Thoracic aorta (tissue), 2 donors: ENCODE measurements around the gene TTC1. TPM values are rescaled to one million over a fixed set of nuclear protein-coding genes. Genes with fewer than 3 reads are reported as not detected.

ENCODE experiments used
- ATAC-seq: fragments of 150-250 bp; one replicate; pipeline ENCODE4 v1.8.0; 2017; ENCODE audit warnings: low read depth; ENCODE audit not compliant: insufficient number of reproducible peaks, low FRiP score
- DNase-seq: peaks from one replicate; pipeline ENCODE4 v3.0.0-alpha.2; 2020; ENCODE audit warnings: low spot score
- H3K27ac ChIP-seq, 2 donors: fragments of 200-600 bp; sonication (generic); 1 replicate in 1 of 2; 2 replicates in 1 of 2; pipeline ENCODE4 v1.5.1; 2016; ENCODE audit warnings: mild to moderate bottlenecking in 2 of 2, moderate library complexity in 2 of 2
- H3K27me3 ChIP-seq: fragments of 200-600 bp; sonication (generic); replicated peaks from 2 replicates; pipeline ENCODE4 v1.6.0; 2016; ENCODE audit warnings: mild to moderate bottlenecking; ENCODE audit not compliant: insufficient read depth
- H3K36me3 ChIP-seq: fragments of 200-600 bp; sonication (generic); one replicate; pipeline ENCODE4 v1.5.1; 2016
- H3K4me1 ChIP-seq, 2 donors: fragments of 200-600 bp; sonication (generic); 1 replicate in 1 of 2; 2 replicates in 1 of 2; pipeline versions ENCODE4 v1.5.1 to v1.6.0; 2016; ENCODE audit warnings: low read depth in 2 of 2, mild to moderate bottlenecking in 1 of 2; ENCODE audit not compliant: control insufficient read depth in 1 of 2
- H3K4me3 ChIP-seq: fragments of 200-600 bp; sonication (generic); 2 replicates; pipeline ENCODE4 v1.5.1; 2016; ENCODE audit warnings: mild to moderate bottlenecking
- H3K9me3 ChIP-seq: fragments of 200-600 bp; sonication (generic); 2 replicates; pipeline ENCODE4 v1.5.1; 2016
- CTCF ChIP-seq: fragments of 200-600 bp; sonication (generic); IDR thresholded peaks from one replicate; pipeline ENCODE4 v1.5.1; 2019; ENCODE audit warnings: antibody characterized with exemption
- total RNA-seq, 2 donors: library from RNA; depleted of rRNA; stranded (reverse); fragments of >200 nt; gene quantifications; one replicate each; pipeline versions ENCODE4 v1.1.0 to v1.2.3, GENCODE V29; 2016

Gene TTC1
- total RNA-seq, 2 donors from 2014 or later: 20.7 to 21.8 TPM

GRCh38 chr5:160090059-160090458 lies 81.1 kb downstream of the TTC1 start:
- Histone ChIP-seq H3K4me3 (no peak overlapping the region), H3K36me3 (peaks cover 14% of the 10 kb centered on the region), H3K4me1 (peaks cover 0 to 29% of the 10 kb centered on the region in 2 donors), H3K27ac (no peak overlapping the region), H3K27me3 (no peaks in the 10 kb centered on the region), H3K9me3 (no peaks in the 10 kb centered on the region)
- DNase-seq (no peak), ATAC-seq (no peak)
- no peak for TF ChIP-seq CTCF

GRCh38 chr5:160092514-160092913 lies 83.6 kb downstream of the TTC1 start:
- TF ChIP-seq CTCF: no peak
- no peak overlapping the region for H3K4me3 ChIP-seq
- peaks cover 14% of the 10 kb centered on the region for H3K36me3 ChIP-seq
- no peaks in the 10 kb centered on the region for H3K27me3 ChIP-seq
- ATAC-seq (no peak), DNase-seq (no peak)
- no peaks in the 10 kb centered on the region for H3K9me3 ChIP-seq
- peaks cover 0 to 33% of the 10 kb centered on the region in 2 donors for H3K4me1 ChIP-seq
- H3K27ac ChIP-seq: no peak overlapping the region

GRCh38 chr5:160092960-160093707 lies 84.2 kb downstream of the TTC1 start:
- ATAC-seq: no peak
- TF ChIP-seq CTCF: no peak

GRCh38 chr5:160096178-160096577 lies 87.2 kb downstream of the TTC1 start:
- no peak for ATAC-seq
- DNase-seq: no peak
- H3K27me3 ChIP-seq: no peaks in the 10 kb centered on the region
- no peak overlapping the region for H3K27ac ChIP-seq
- TF ChIP-seq CTCF: no peak
- H3K4me1 ChIP-seq: peaks cover 0 to 17% of the 10 kb centered on the region in 2 donors
- H3K9me3 ChIP-seq: no peaks in the 10 kb centered on the region
- H3K4me3 ChIP-seq: no peak overlapping the region
- peaks cover 14% of the 10 kb centered on the region for H3K36me3 ChIP-seq

More at GRCh38 chr5:160092960-160093707, 84.2 kb downstream of the TTC1 start:
- Histone ChIP-seq H3K36me3 (peaks cover 14% of the 10 kb centered on the region), H3K27me3 (no peaks in the 10 kb centered on the region), H3K9me3 (no peaks in the 10 kb centered on the region), H3K27ac (no peak overlapping the region), H3K4me1 (peaks cover 0 to 28% of the 10 kb centered on the region in 2 donors), H3K4me3 (no peak overlapping the region)
- no peak for DNase-seq

- H3K4me1 ChIP-seq: peaks cover 6 to 19% of the 10 kb centered on the region in 2 donors
- DNase-seq (no peak), ATAC-seq (no peak)
- H3K27me3 ChIP-seq: no peaks in the 10 kb centered on the region
- no peaks in the 10 kb centered on the region for H3K9me3 ChIP-seq
- no peak overlapping the region for H3K27ac ChIP-seq
- H3K36me3 ChIP-seq: peaks cover 6% of the 10 kb centered on the region
- no peak overlapping the region for H3K4me3 ChIP-seq
- no peak for TF ChIP-seq CTCF
Measured at GRCh38 chr5:160097991-160098390, 89.1 kb downstream of the TTC1 start.
